Prostate gland (tissue), 2 donors: Measurements from ENCODE around the gene CDH9. TPM values are rescaled to one million over a fixed set of nuclear protein-coding genes. Genes with fewer than 3 reads are reported as not detected.

Source experiments
- DNase-seq: peaks from one replicate; pipeline ENCODE4 v3.0.0-alpha.2; 2019; ENCODE audit warnings: low spot score
- H3K27ac ChIP-seq, 2 donors: fragments of 200-600 bp; sonication (generic); 2 replicates each; pipeline ENCODE4 v1.5.1; 2017 to 2019
- H3K27me3 ChIP-seq: fragments of 200-600 bp; sonication (generic); replicated peaks from 2 replicates; pipeline ENCODE4 v1.5.1; 2019; ENCODE audit not compliant: insufficient read depth
- H3K36me3 ChIP-seq, 2 donors: fragments of 200-600 bp; sonication (generic); 1 replicate in 1 of 2; 2 replicates in 1 of 2; pipeline versions ENCODE4 v1.5.1 to v1.8.1; 2017 to 2019
- H3K4me1 ChIP-seq: fragments of 200-600 bp; sonication (generic); replicated peaks from 2 replicates; pipeline ENCODE4 v1.5.1; 2019
- H3K4me3 ChIP-seq, 2 donors: fragments of 200-600 bp; sonication (generic); 2 replicates each; pipeline ENCODE4 v1.5.1; 2017 to 2019
- H3K9me3 ChIP-seq: fragments of 200-600 bp; sonication (generic); 2 replicates; pipeline ENCODE4 v1.5.1; 2017
- CTCF ChIP-seq, 4 experiments: fragments of 200-600 bp in 2 of 4; fragments of 450-650 bp in 2 of 4; sonication (generic) in 2 of 4; IDR thresholded peaks; 1 replicate in 3 of 4; 2 replicates in 1 of 4; pipeline ENCODE4 v1.5.1; 2016 to 2019; ENCODE audit warnings: antibody characterized with exemption in 4 of 4, mild to moderate bottlenecking in 2 of 4, moderate library complexity in 2 of 4
- POLR2A ChIP-seq: fragments of 450-650 bp; IDR thresholded peaks from one replicate; pipeline ENCODE4 v1.6.1; 2016; ENCODE audit warnings: antibody characterized with exemption, mild to moderate bottlenecking
- POLR2AphosphoS5 ChIP-seq: sonication (generic); formaldehyde crosslinking; IDR thresholded peaks from one replicate; pipeline ENCODE4 v1.6.1; 2017; ENCODE audit warnings: antibody characterized with exemption
- WGBS: methylation state at CpG from one replicate; pipeline ENCODE4 v1.1.5; 2018; 5-methylcytosine and 5-hydroxymethylcytosine counted together
- intact Hi-C: fragments of 100-400 bp; cut with DNase I; formaldehyde crosslinking; loops from one replicate; pipeline ENCODE4 v1.14.2; 2022
- total RNA-seq, 2 donors: library from RNA; depleted of rRNA; stranded (reverse); fragments of >200 nt; gene quantifications; one replicate each; pipeline ENCODE4 v1.1.0, GENCODE V29; 2016

The CDH9 gene
- total RNA-seq = not detected

- WGBS = 18% methylated on average over 12 of the region's 12 CpGs
- no peak for TF ChIP-seq CTCF (IDR thresholded peaks at IDR 0.05)
- no peak for TF ChIP-seq POLR2AphosphoS5
- no peak for TF ChIP-seq POLR2A
- Histone ChIP-seq H3K27me3 (no peaks in the 10 kb centered on the region), H3K36me3 (no peaks in the 10 kb centered on the region), H3K27ac (no peak within 1 kb of the TSS), H3K4me3 (no peak within 1 kb of the TSS), H3K4me1 (no peaks in the 10 kb centered on the region), H3K9me3 (no peaks in the 10 kb centered on the region)
- intact Hi-C loops = no loop called here
- DNase-seq = no peak
Measured at GRCh38 chr5:27038476-27038875, at the start of gene CDH9. Gene CDH9 (minus strand): TSS chr5:27038586. CDS start chr5:26988333, 50,253 bp downstream.

GRCh38 chr5:27087747-27088146 is 49.4 kb upstream of the CDH9 start:
- Histone ChIP-seq H3K27me3 (no peaks in the 10 kb centered on the region), H3K4me3 (no peak overlapping the region), H3K27ac (no peak overlapping the region), H3K9me3 (no peaks in the 10 kb centered on the region), H3K4me1 (no peaks in the 10 kb centered on the region), H3K36me3 (no peaks in the 10 kb centered on the region)
- DNase-seq = no peak
- WGBS = 44% methylated on average over 2 of the region's 2 CpGs
- TF ChIP-seq POLR2A = no peak
- TF ChIP-seq CTCF (IDR thresholded peaks at IDR 0.05) = no peak
- no peak for TF ChIP-seq POLR2AphosphoS5
- intact Hi-C loops = no loop called here

GRCh38 chr5:27083449-27084415 is 45.3 kb upstream of the CDH9 start:
- DNase-seq = no peak
- Histone ChIP-seq H3K27ac (no peak overlapping the region), H3K9me3 (no peaks in the 10 kb centered on the region), H3K4me1 (no peaks in the 10 kb centered on the region), H3K36me3 (no peaks in the 10 kb centered on the region), H3K4me3 (no peak overlapping the region), H3K27me3 (no peaks in the 10 kb centered on the region)
- 71% methylated on average over 7 of the region's 7 CpGs for WGBS
- intact Hi-C loops = no loop called here
- no peak for TF ChIP-seq CTCF (IDR thresholded peaks at IDR 0.05)

GRCh38 chr5:27080147-27080546 is 41.8 kb upstream of the CDH9 start:
- no peaks in the 10 kb centered on the region for H3K27me3 ChIP-seq
- DNase-seq = no peak
- H3K9me3 ChIP-seq = no peaks in the 10 kb centered on the region
- H3K27ac ChIP-seq = no peak overlapping the region
- no peak overlapping the region for H3K4me3 ChIP-seq
- H3K4me1 ChIP-seq = no peaks in the 10 kb centered on the region
- no peak for TF ChIP-seq CTCF (IDR thresholded peaks at IDR 0.05)
- H3K36me3 ChIP-seq = no peaks in the 10 kb centered on the region
- 79% methylated on average over 1 of the region's 1 CpG for WGBS
- intact Hi-C loops = no loop called here

GRCh38 chr5:27062451-27062850 is 24.1 kb upstream of the CDH9 start:
- Histone ChIP-seq H3K4me1 (no peaks in the 10 kb centered on the region), H3K4me3 (no peak overlapping the region), H3K27me3 (no peaks in the 10 kb centered on the region), H3K27ac (no peak overlapping the region), H3K36me3 (no peaks in the 10 kb centered on the region), H3K9me3 (no peaks in the 10 kb centered on the region)
- no peak for TF ChIP-seq CTCF (IDR thresholded peaks at IDR 0.05)
- TF ChIP-seq POLR2A = no peak
- DNase-seq = no peak
- 43% methylated on average over 2 of the region's 2 CpGs for WGBS
- intact Hi-C loops = no loop called here
